ENCODE measurements around the gene BBLN.

DNA sequence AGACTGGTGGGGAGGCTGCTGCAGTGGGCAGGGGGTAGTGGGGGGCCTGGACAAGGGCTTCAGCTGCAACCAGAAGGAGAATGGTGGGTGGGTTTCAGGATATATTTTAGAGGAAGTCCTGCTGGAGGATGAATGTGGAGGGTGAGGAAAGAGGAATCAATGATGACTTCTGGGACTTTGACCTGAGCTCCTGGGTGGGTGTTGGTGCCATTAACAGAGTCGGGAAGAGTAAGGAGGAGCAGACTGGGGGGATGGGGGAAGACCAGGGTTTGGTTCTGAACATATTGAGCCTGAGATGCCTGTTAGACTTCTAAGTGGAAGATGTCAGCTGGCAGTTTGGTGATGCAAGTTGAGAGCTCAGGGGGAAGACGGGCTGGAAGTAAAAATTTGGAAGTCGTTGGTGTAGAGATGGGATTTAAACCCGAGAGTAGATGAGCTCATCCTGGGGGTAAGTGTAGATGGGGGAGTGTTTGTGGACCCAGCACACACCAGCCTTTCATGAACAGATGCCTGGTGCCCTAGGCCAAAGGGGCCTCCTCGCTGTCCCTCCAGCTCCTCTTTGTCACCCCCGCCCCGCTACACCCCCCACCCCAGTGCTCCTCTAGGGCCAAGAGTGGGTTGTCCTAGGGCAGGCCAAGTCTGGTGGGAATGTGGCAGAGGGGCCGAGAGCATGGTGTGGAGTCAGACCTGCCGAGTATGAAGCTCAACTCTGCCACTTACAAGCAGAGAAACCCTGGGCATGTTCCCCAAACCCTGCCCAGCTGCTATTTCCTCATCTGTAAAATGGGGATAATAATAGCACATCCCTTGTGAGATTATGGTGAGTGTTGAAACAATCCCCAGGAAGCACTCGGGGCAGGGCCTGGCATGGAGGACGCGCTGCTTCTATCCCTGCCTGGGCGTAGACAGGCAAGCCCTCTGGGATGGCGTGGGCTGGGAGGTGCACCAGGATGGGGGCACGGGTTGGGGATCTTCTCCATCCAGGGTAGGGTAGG lies 47.1 kb downstream of the BBLN start:
- TF ChIP-seq, protein P1, sequence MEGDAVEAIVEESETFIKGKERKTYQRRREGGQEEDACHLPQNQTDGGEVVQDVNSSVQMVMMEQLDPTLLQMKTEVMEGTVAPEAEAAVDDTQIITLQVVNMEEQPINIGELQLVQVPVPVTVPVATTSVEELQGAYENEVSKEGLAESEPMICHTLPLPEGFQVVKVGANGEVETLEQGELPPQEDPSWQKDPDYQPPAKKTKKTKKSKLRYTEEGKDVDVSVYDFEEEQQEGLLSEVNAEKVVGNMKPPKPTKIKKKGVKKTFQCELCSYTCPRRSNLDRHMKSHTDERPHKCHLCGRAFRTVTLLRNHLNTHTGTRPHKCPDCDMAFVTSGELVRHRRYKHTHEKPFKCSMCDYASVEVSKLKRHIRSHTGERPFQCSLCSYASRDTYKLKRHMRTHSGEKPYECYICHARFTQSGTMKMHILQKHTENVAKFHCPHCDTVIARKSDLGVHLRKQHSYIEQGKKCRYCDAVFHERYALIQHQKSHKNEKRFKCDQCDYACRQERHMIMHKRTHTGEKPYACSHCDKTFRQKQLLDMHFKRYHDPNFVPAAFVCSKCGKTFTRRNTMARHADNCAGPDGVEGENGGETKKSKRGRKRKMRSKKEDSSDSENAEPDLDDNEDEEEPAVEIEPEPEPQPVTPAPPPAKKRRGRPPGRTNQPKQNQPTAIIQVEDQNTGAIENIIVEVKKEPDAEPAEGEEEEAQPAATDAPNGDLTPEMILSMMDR (IDR thresholded peaks at IDR 0.05) = no peak
- no peak for TF ChIP-seq ZFX (IDR thresholded peaks at IDR 0.05; ENCODE audit: borderline replicate concordance)
